BJ (cell line): ENCODE measurements around the gene RNF144B. TPM values are rescaled to one million over a fixed set of nuclear protein-coding genes. Genes with fewer than 3 reads are reported as not detected.
"Not testable (repeated sequence)": the region's sequence is repeated elsewhere in the genome, so short reads cannot be mapped to it uniquely, and the experiment has no call there.

ENCODE experiments used
- CTCF ChIA-PET: fragments of 350-600 bp; formaldehyde crosslinking; extraction: SDS; loops from one replicate; lab custom pipeline; 2021; ENCODE audit warnings: antibody characterized with exemption, inconsistent platforms; lab: Yijun Ruan, JAX
- POLR2A ChIA-PET: fragments of 300-600 bp; sonication (Branson Sonifier 250); formaldehyde crosslinking; extraction: SDS; loops from one replicate; lab custom pipeline; 2021; ENCODE audit warnings: antibody characterized with exemption; lab: Charles Lee
- DNase-seq: peaks from one replicate; pipeline ENCODE4 v3.0.0-alpha.2; 2011; ENCODE audit warnings: low read depth
- H3K27me3 ChIP-seq: 2 replicates; pipeline ENCODE4 v1.6.0; 2011; ENCODE audit warnings: low read length; ENCODE audit not compliant: control insufficient read depth, insufficient read depth
- H3K36me3 ChIP-seq: 2 replicates; pipeline ENCODE4 v1.5.1; 2011; ENCODE audit warnings: low read length; ENCODE audit not compliant: control insufficient read depth, insufficient read depth
- H3K4me3 ChIP-seq: 2 replicates; pipeline ENCODE4 v1.5.1; 2011; ENCODE audit warnings: low read depth, mild to moderate bottlenecking, control low read depth, low read length
- polyA plus RNA-seq: library from polyadenylated mRNA; depleted of rRNA; stranded (reverse); fragments of >200 nt; gene quantifications from 2 replicates; pipeline ENCODE4 v1.2.3, GENCODE V29; 2011
- TF ChIP-seq, protein P1 (sequence below): IDR thresholded peaks from 2 replicates; pipeline ENCODE4 v1.5.1; 2011; ENCODE audit warnings: low read depth, mild to moderate bottlenecking, control low read depth, inconsistent platforms, low read length, moderate library complexity; ENCODE audit not compliant: insufficient read depth

RNF144B gene
- polyA plus RNA-seq, 1 experiment: 1.4 TPM

DNA sequence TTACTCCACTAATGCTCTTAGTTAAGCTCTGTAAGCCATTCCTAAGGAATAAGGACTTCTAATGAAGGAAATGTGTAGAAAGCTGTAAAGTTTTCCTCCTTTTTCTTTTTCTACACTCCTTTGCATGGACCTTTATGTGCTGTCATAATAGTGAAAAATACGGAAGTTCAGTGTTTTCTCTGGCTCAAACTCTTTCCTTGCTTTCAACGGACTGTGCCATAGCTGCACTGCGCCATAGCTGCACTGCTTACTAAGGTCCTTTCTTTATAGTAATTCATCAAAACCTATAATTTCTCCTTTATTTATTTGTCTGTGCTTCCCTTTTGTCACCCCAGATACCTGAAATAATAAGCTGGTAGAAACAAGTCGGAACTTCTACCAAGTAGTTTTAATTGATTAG is 67.3 kb downstream of the RNF144B start:
- ChIA-PET POLR2A (no interaction called here), CTCF (interaction anchor here (0.9 to 1.5 kb wide), 2 partner anchors 9 to 17 kb away, joined by 3 to 4 read pairs; no protein-coding TSS in a partner anchor)
- DNase-seq: no peak
- TF ChIP-seq, protein P1, sequence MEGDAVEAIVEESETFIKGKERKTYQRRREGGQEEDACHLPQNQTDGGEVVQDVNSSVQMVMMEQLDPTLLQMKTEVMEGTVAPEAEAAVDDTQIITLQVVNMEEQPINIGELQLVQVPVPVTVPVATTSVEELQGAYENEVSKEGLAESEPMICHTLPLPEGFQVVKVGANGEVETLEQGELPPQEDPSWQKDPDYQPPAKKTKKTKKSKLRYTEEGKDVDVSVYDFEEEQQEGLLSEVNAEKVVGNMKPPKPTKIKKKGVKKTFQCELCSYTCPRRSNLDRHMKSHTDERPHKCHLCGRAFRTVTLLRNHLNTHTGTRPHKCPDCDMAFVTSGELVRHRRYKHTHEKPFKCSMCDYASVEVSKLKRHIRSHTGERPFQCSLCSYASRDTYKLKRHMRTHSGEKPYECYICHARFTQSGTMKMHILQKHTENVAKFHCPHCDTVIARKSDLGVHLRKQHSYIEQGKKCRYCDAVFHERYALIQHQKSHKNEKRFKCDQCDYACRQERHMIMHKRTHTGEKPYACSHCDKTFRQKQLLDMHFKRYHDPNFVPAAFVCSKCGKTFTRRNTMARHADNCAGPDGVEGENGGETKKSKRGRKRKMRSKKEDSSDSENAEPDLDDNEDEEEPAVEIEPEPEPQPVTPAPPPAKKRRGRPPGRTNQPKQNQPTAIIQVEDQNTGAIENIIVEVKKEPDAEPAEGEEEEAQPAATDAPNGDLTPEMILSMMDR: no peak
- no peaks in the 10 kb centered on the region for H3K27me3 ChIP-seq
- no peaks in the 10 kb centered on the region for H3K36me3 ChIP-seq
- no peak overlapping the region for H3K4me3 ChIP-seq

DNA sequence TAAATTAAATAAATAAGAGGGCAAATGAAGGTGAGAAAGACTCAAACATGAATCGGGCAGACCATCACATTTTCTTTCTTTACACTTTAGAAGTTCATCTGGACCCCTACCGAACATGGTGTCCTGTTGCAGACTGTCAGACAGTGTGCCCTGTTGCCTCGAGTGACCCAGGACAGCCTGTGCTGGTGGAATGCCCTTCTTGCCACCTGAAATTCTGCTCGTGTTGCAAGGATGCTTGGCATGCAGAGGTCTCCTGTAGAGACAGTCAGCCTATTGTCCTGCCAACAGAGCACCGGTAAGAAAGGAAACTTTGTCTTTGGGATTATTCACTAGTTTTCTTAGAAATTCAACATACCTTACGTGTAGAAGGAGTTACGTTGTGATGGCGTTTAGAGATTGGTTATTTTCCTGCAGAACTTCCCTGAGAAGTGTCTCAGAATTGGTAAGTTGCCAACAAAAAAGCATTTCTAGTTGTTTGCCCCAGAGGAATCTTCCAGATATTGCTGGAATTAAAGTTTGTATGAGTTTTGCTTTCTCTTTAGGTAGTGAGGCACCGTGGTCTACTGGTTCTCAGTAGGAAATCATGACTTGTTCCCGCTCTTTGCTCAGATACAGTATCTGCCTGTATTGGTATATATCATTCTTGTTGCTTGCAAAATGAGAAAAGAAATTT is 70.1 kb downstream of the RNF144B start:
- no peaks in the 10 kb centered on the region for H3K27me3 ChIP-seq
- ChIA-PET CTCF (interaction anchor here (0.6 kb wide), 1 partner anchor 266 kb away, joined by 4 read pairs; no protein-coding TSS in a partner anchor), POLR2A (no interaction called here)
- TF ChIP-seq, protein P1: no peak
- H3K4me3 ChIP-seq: no peak overlapping the region
- no peaks in the 10 kb centered on the region; the same call in 1 of the 2 replicates for H3K36me3 ChIP-seq
- no peak for DNase-seq

DNA sequence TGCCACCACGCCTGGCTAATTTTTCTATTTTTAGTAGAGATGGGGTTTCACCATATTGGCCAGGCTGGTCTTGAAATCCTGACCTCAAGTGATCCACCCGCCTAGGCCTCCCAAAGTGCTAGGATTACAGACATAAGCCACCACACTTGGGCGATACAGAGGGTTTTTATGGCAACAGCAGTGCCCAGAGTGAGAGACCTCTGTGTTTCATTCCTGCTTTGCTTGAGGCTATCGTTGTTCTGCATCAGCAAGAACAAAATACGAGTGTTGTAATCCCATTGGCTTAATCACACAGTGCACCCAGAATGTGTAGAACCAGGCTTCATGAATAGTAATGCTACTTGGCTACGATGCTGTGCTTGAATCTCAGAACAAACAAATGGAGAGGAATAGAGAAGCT is 70.9 kb downstream of the RNF144B start:
- POLR2A ChIA-PET, H3K27me3 ChIP-seq, DNase-seq, H3K36me3 ChIP-seq, CTCF ChIA-PET, H3K4me3 ChIP-seq: not testable (repeated sequence)

DNA sequence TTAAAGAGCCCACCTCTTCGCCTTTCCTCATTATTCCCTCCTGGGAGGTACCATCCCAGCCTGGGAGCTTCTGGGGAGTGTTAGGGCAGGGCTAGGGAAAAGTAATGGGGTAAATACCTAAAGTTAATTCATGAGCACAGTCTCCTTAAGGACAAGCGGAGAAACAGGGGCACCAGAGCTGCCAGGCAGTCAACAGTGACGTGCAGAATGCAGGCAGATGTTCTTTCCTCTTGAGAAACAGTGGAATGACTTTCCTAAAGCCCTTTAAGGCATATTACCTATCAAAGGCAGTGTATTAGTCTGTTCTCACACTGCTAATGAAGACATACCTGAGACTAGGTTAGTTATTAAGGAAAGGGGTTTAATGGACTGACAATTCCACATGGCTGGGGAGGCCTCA is 76.3 kb downstream of the RNF144B start:
- TF ChIP-seq, protein P1: no peak
- DNase-seq: no peak
- no peak overlapping the region for H3K4me3 ChIP-seq
- ChIA-PET POLR2A (no interaction called here), CTCF (interaction anchor here (1.4 kb wide), 1 partner anchor 31 kb away, joined by 7 read pairs; no protein-coding TSS in a partner anchor)
- H3K36me3 ChIP-seq: peaks cover 2% of the 10 kb centered on the region
- no peaks in the 10 kb centered on the region for H3K27me3 ChIP-seq

DNA sequence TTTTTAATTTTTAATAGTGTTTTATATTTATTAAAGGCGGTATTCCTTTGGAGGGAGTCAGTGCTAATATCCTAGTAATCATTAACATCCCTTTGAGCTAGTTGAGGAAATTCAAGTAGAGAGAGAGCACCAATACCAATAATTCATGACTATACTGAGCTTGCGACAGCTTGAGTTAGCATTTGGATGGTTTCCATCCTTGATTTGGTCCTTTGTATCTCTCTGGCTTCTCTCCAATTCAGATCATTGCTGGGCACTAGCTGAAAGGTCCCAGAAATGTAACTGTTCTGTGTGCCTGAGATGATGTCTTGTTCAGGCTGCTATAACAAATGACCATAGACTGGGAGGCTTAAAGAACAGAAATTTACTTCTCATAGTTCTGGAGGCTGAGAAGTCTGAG is 77.0 kb downstream of the RNF144B start:
- CTCF ChIA-PET: interaction anchor here (1.5 kb wide), 1 partner anchor 13 kb away, joined by 3 read pairs; no protein-coding TSS in a partner anchor
- Histone ChIP-seq H3K4me3 (no peak overlapping the region), H3K27me3 (no peaks in the 10 kb centered on the region), H3K36me3 (peaks cover 2% of the 10 kb centered on the region)
- POLR2A ChIA-PET: no interaction called here
- TF ChIP-seq, protein P1: no peak
- DNase-seq: no peak
